Stimulated activated CD4-positive, alpha-beta T cell treated with anti-CD3 and anti-CD28 coated beads, Interleukin-15, amount 100 ng/mL, for 1 hour (primary cell): Measurements from ENCODE around the gene DEGS1.

Experiments used
- DNase-seq, 2 donors: peaks; one replicate each; pipeline ENCODE4 v3.0.0-alpha.2; 2020; ENCODE audit warnings: low read depth in 1 of 2, low spot score in 1 of 2

Gene DEGS1

DNA sequence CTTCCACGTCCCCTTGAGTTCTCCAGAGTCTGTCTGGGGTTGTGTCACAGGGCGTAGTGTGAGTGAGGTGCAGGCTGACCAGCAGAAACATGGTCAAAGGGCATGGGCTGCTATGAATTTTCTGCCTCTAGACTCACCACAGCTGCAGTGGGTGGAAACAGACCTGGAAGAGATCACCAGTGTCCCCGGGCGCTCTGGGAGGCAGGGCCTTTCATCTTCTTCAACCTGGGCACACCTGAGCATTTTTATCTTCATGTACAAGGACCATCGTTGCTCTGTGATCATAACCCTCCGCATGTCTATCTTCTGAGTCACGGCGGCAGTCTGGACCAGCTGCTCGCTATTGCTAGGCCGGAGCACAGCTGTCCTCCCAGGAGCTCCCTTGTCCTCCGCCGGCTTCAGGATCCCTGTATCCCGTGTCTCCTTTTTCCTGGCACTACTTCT, 29.6 kb downstream of the DEGS1 start:
- DNase-seq, result no peak

- DNase-seq, result no peak
Observed at GRCh38 chr1:224213438-224214119, 30.5 kb downstream of the DEGS1 start.

DNA sequence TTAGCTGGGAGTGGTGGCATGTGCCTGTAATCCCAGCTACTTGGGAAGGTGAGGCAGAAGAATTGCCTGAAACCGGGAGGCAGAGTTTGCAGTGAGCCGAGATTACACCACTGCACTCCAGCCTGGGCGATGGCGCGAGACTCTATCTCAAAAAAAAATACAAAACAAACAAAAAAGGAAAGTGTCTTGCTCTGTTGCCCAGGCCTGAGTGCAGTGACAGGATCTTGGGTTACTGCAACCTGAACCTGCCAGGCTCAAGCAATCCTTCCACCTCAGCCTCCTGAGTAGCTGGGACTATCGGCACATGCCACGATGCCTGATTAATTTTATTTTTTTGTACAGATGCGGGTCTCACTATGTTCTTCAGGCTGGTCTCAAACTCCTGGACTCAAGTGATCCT, 33.3 kb downstream of the DEGS1 start:
- DNase-seq, result no peak

GRCh38 chr1:224217655-224218623, 34.9 kb downstream of the DEGS1 start:
- no peak for DNase-seq

DNA sequence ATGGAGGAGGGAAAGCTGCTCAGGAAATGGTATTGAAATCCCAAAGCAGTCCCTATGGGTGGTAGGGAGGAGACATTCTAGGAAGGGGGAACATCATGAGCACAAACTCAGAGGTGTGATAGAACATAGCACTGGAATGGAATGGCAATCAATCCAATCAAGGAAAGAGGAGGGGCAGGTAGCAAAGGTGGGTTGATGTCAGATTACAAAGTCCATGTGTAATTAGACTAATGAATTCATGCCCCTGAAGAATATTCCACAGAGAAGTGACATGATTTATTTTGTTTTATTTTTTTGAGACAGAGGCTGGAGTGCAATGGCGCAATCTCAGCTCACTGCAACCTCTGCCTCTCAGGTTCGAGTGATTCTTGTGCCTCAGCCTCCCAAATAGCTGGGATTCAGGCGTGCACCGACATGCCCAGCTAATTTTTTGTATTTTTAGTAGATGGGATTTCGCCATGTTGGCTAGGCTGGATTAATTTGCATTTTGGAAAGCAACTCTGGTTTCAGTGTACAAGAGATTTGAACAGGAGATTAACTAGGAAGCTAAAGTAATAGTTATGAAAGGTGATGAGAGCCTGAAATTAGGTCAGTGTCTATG, 36.1 kb downstream of the DEGS1 start:
- DNase-seq, result no peak

GRCh38 chr1:224219612-224220059, 36.6 kb downstream of the DEGS1 start:
- no peak for DNase-seq

DNA sequence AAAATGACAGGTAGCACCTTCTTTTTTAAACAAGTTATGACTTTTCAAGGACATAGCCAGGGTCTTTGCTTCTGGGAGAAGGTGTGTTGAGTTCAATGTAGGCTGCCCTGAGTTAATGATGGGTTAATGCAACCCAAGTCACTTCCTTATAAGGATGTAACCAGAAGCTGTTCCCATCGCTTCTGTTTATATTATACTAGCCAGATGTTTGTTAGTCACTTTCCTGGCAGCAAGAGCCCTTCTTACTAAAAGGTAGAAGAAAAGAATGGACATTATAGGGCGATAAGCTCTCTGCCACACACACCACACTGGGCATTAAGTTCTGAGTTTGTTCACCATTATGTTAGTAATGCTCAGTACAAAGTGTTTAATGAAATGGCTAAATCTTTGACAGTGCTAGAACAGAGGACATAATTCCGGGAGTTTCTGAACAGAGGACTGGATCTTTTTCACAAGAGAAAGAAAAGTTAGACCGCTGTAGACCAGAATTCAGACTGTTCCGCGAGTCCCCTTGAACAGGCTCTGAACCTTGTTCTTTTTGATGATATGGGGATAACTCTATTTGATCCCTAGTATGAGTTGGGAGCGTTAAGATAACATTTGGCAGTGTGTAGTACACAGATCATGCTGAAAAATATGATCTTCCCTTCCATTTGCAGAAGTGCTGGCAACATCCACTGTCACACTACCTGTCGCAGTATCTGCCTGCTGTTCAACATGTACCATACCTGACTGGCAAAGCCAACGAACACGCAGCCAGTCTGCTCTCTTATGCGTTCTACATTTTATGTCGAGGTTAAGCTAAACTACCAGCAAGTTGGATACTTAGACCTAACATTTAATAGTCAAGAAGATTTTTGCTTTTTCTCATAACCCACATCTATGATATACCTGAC, 41.0 kb downstream of the DEGS1 start:
- no peak for DNase-seq

GRCh38 chr1:224226849-224227502, 43.9 kb downstream of the DEGS1 start:
- DNase-seq, result no peak

GRCh38 chr1:224234017-224234416, 51.0 kb downstream of the DEGS1 start:
- DNase-seq, result no peak

DNA sequence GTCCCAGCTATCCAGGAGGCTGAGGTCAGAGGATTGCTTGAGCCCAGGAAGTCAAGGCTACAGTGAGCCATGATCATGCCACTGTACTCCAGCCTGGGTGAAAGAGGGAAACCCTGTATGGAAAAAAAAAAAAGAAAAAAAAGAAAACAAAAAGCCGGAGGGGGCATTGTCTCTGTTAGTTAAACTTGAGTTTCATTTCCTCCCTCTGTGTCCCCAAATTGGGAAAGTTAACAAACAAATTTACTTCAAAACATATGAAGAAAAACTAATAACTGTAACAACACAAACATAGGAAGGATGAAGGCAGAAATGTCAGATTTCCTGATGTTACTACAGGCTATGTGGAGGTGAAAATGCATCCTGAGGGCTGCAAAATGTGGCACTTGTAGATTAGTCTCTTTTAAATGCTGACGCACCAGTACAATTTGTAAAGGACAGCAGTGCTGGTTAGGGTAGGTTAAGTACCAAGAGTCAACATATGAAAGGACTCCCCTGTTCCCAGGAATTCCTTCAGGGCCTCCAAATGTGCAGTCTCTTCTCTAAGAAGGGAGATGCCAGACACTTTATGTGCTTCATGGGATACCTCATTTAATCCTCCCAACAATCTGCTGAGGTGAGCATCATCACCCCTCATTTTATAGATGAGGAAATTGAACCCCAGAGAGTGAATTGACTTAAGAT, 52.9 kb downstream of the DEGS1 start:
- no peak for DNase-seq

GRCh38 chr1:224237119-224237881, 54.3 kb downstream of the DEGS1 start:
- no peak for DNase-seq

DNA sequence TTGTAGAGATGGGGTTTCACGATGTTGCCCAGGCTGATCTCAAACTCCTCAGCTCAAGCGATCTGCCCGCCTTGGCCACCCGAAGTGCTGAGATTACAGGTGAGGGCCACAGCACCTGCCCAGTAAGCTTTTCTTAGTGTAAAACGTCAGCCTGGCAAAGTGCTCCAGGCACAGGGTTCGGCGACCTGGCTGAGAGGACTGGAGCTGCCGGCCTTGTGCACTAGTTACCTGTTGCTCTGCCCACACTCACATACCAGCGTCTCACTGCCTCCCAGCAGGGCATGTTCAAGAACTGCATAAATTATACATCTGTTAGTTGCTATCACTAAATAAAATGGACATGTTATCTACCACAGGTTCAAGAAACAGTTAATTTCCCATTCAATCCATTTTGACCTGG, 55.2 kb downstream of the DEGS1 start:
- no peak for DNase-seq

DNA sequence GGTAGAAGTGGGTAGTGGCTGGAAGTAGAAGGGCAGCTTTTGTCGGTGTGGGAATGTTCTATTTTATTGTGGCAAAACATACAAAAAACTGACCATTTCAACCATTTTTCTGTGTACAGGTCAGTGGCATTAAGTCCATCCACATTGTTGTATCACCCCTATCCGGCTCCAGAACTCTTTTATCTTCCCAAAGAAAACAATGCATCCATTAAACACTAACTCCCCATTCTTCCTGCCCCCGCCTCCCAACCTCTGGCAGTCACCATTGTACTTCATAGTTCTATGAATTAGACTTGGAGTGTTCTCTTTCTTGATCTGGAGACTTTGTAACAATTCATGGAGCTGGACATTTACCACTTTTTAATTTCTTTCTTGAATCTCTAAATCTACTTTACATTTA, 55.7 kb downstream of the DEGS1 start:
- no peak for DNase-seq
